ENCODE data around the gene GANAB.
"Not testable (repeated sequence)": the region's sequence is repeated elsewhere in the genome, so short reads cannot be mapped to it uniquely, and the experiment has no call there.

The GANAB gene

GRCh38 chr11:62601372-62602140 is 44.9 kb downstream of the GANAB start, which contains the start of gene MTA2:
MTA2 (minus strand) TSS chr11:62601865; CDS start chr11:62601450, 415 bp downstream.
- DNase-seq (ENCODE audit: low spot score) = peak; percentile 99

GRCh38 chr11:62601122-62601371 is 45.4 kb downstream of the GANAB start:
- no peak for DNase-seq (ENCODE audit: low spot score)

GRCh38 chr11:62600367-62601121 is 45.9 kb downstream of the GANAB start:
- peak; percentile 32 for DNase-seq (ENCODE audit: low spot score)

DNA sequence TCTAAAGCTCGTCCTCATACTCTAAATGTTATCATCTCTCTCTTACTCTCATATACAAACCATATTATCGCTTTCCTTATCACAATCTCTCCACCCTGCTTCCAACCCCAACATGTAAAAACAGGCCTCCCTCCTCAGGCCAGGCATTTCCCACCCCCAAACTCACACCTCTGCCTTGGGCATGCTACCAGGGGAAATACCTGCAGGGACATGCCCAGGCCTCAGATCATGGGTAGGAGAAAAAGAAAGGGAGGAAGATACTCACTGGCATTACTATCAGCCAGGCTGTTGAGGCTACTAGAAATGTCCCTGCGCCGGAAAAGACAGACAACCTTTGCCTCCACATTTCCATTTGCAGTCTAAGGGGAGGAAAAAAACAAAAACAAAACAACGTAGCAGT is 46.5 kb downstream of the GANAB start:
- no peak for DNase-seq (ENCODE audit: low spot score)

GRCh38 chr11:62599069-62599696 is 47.2 kb downstream of the GANAB start:
- peak; percentile 98 for DNase-seq (ENCODE audit: low spot score)

GRCh38 chr11:62595124-62595523 is 51.3 kb downstream of the GANAB start:
- no peak for DNase-seq (ENCODE audit: low spot score)

DNA sequence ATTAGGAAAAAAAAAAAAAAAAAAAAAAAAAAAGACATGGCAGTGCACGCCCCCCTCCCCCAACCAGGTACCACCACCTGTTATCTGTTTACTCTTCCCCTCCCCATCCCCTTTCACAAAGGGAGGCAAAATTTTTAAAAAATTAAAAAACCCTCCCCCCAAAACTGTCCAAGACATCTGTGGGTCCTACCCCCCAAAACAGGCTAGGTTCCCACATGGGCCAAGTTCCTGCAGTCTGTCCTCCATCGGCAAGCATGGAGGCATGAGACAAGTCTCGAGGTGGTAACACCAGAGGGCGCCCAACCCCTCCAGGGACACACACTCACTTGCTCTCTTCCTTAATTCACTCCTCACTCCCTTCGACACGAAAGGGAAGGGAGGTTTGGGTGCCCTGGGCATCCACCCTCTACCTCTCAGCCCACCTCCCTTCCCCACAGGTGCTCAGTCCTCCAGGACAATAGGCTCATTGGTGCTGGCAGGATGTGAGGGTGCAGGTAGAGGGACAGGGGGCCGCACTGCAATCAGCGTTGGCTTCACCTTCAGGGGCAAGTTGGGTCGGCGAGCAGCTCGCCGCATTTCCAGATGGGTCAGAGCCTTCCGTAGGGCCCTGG is 52.9 kb downstream of the GANAB start:
- peak; percentile 86 for DNase-seq (ENCODE audit: low spot score)

DNA sequence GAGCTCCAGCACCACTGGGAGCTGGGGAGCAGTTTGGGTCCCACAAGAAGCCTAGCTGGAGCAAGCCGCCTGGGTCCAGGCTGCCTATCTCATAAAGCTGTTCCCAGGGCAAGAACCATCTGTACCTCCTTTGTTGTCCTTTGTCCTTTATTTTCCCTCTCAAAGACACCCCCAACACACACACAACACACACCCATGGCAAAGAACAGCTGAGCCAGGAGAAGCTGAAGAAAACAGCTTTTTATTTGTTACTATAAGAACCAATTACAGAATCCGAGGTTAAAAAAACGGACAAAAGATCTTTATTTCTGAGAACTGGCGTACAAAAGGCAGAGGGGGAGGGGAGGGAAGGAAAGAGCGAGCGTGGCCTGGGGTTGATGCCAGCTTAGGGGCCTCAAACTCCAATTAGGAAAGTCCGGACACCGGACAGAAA is 53.4 kb downstream of the GANAB start:
- no peak for DNase-seq (ENCODE audit: low spot score)

GRCh38 chr11:62592146-62592815 is 54.1 kb downstream of the GANAB start:
- no peak for DNase-seq (ENCODE audit: low spot score)

DNA sequence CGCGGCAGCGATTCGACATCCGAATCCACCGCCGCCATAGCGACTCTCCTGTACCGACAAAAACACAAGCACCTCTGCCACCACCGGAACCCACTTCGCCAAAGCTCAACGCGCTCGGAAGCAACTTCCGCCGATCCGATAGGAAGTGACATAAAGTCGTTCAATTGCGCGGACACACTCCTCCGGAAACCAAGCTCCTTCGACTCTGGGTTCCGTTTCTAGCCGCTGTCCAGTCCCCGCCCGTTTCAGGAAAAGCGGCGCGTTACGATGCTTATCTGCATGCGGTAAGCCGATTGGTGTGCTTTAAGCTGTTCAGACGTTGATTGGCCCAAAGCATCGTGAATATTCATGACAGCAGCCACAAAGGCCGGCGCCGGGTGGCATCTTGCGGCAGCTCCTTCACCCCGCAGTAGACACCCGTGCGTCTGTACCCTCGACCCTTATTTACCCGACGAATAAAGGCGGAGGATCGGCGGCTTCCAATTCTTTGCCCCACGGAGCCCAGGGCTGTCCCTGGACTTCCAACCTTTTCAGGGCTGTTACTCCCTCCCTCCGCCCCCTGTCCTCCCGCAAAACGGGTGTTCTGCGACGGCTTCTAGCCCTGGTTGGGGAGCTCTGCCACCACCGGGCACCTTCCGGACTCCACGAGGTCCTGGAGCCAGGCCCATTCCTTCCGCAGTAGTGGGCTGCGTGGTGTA is 54.8 kb downstream of the GANAB start, which contains the start of gene TUT1:
TUT1 (minus strand) TSS at position 76 of the 698 bp plus-strand sequence; CDS start at position 38, 38 bp downstream.
- peak; percentile 99 for DNase-seq (ENCODE audit: low spot score)

- peak; percentile 68 for DNase-seq (ENCODE audit: low spot score)
These were observed 57.3 kb downstream of the GANAB start for GRCh38 chr11:62588966-62589637.

GRCh38 chr11:62585356-62585755 is 61.1 kb downstream of the GANAB start:
- not testable (repeated sequence) for DNase-seq (ENCODE audit: low spot score)

DNA sequence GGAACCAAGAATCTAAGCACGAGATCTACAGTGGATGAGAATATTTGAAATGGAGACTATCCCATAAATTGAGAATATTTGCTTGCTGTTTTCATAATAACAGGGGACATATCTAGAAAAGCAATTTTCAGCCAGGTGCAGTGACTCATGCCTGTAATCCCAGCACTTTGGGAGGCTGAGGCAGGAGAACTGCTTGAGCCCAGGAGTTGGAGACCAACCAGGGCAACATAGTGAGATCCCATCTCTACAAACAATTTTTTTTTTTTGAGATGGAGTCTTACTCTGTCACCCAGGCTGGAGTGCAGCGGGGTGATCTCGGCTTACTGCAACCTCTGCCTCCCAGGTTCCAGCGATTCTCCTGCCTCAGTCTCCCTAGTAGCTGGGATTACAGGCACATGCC is 64.7 kb downstream of the GANAB start:
- not testable (repeated sequence) for DNase-seq (ENCODE audit: low spot score)

GRCh38 chr11:62580959-62581715 is 65.3 kb downstream of the GANAB start:
- no peak for DNase-seq (ENCODE audit: low spot score)

- no peak for DNase-seq (ENCODE audit: low spot score)
These were observed 67.2 kb downstream of the GANAB start for GRCh38 chr11:62579252-62579651.

- DNase-seq (ENCODE audit: low spot score) = no peak
These were observed 67.9 kb downstream of the GANAB start for GRCh38 chr11:62578541-62578940.

DNA sequence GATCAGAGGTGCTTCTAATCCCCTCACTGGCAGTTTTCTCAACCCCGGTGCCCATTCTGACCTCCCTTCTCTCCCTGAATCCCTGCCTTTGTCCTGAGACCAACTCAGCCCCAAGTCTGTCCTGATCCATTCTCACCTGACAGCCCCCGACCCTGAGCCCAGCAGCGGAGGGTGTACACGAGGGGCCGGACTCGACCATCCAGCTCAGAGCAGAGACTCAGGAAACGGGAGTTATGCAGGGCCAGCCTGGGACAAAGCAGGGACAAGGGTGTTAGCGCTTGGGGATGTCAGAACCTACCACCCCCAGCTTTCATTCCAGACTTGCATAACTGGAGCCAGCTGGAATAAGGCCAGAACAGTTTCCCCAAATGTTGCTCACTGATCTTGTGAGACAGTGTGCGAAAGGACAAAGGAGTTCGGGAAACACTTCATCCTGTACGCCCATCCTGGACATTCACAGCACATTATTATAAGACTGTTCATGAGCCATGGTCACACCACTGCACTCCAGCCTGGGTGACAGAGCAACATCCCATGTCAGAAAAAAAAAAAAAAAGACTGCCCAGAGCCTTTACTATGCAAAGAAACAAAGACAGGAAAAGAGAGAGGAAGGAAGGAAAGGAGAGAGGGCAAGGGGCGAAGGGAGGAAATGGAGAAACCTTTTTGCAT is 69.2 kb downstream of the GANAB start:
- DNase-seq (ENCODE audit: low spot score) = no peak

DNA sequence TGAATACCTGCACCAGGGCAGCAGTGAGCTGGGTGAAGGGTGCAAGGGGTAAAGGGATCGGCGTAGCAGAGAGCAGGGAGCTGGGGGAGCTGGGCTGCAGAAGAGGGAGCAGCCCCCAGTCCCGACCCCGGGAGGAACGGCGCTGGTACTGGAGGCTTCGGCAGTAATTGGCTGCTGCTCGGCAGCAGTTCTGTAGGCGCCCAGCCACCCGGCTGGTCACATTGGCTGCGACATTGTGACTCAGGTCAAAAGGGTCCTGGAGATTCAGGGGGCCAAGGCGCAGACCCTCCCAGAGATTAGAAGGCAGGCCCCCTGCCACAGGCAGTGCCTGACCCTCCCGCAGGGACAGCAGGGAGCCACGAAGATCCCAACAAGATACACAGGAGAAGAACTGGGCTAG is 70.6 kb downstream of the GANAB start:
- DNase-seq (ENCODE audit: low spot score) = no peak

- no peak for DNase-seq (ENCODE audit: low spot score)
These were observed 71.3 kb downstream of the GANAB start for GRCh38 chr11:62575156-62575555.
